Measurements from ENCODE around the gene TERF2IP. TPM values are rescaled to one million over a fixed set of nuclear protein-coding genes. Genes with fewer than 3 reads are reported as not detected.
A peak's percentile ranks its signal among the peaks of the same experiment; 100 is the strongest.

The TERF2IP gene
- total RNA-seq, 1 donor from 2014 or later, result 32.3 TPM

- no peak for DNase-seq (ENCODE audit: low read depth in 2 of 2)
Measured at GRCh38 chr16:75640598-75640997, 7.0 kb upstream of the TERF2IP start.

DNA sequence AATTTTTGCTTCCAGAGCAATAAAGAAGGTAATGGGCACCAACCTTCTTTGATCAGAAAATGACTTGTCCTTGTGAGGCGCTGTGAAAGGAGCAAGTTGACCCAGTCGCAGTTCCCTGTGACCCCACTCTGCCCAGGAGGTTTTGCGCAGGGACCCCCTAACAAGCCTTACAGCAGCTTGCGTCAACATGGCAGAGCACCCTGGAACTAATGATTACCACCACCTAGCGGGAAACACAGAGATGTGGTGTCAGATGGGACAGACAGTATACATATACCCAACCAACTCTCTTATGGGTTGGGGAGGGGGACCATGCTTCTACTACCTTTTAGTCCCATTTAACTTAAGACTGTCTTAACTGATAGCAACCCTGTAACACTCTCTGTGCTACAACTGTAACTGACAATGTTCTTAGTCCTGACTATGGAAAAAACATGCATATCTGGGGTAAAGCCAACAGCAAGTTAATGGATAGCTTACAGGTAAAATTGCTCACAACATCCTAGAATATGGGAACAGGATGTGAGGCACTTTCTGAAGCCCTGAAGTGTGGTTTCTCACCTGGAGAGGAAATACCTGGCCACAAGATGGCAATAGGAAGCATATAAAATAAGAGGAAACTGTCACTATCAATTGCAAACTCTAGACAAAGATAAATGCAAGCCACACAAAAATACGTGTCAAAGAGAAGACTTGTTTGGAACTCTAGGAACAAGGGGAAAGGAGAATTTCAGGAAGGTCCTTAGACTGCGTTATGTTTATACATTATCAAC is 3.1 kb upstream of the TERF2IP start:
- no peak for DNase-seq (ENCODE audit: low read depth in 2 of 2)

DNA sequence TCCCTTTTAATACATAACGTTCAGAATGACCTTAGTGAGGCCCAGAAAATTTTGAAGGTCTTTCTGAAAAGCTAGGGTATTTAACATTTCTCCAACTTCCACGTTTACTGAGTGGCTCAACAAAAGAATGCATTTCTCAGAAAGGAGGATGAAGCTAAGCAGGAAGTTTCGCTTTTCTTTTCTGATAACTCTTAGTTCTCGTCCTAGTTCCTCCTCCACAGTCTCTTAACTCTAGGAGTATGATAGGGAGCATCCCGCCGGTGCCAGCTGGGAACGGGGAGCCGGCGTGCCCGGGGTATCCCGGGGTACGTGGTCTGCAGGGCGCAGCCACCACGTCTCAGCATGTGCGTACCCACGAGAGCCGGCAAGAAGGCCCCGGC is 471 bp upstream of the TERF2IP start:
- no peak for DNase-seq (ENCODE audit: low read depth in 2 of 2)

DNA sequence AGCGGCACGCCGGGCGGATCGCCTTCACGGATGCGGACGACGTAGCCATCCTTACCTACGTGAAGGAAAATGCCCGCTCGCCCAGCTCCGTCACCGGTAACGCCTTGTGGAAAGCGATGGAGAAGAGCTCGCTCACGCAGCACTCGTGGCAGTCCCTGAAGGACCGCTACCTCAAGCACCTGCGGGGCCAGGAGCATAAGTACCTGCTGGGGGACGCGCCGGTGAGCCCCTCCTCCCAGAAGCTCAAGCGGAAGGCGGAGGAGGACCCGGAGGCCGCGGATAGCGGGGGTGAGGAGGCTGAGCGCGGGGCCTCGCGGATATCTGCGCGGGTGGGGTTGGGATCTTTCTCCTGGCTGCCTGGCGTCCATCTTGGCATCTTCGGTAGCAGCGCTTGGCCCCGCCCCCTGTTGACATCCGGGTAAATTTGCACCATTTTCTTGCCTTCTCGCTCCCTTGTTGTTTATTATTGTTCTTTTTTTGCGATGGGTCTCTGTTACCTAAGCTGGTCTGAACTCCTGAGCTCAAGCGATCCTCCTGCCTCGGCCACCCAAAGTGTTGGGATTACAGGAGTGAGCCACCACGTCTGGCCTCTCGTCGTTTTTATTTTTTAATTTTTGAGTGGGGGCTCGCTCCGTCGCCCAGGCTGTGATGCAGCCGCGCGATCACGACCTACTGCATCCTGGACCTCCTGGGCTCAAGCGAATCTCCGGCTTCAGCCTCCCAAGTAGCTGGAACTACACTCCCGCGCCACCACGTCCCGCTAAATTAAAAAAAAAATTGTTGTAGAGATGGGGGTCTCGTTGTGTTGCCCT is 898 bp downstream of the TERF2IP start:
- DNase-seq (ENCODE audit: low read depth in 2 of 2), result peak; percentile 34 to 78

GRCh38 chr16:75653922-75654321 is 6.3 kb downstream of the TERF2IP start:
- DNase-seq (ENCODE audit: low read depth in 2 of 2), result no peak

- no peak for DNase-seq (ENCODE audit: low read depth in 2 of 2)
Measured at GRCh38 chr16:75658175-75658574, 10.6 kb downstream of the TERF2IP start.

DNA sequence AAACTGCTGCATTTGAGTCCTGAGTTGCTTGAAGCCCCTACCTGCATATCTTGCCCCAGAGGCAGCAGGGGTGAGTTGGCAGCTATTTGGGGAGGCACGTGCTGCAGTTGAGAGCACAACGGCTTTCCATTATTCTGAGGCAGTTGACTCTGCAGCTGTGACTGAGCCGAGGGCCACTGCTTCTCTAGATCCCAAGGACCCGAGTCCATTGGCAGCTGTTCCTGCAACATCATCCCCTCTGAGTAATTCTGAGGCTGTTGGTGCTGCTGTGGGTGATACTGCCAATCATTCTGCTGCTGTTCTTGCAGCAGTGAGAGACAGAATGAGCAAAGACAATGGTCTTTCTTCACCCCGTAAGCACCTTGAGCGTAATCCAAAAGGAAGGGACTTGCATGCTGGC is 12.7 kb downstream of the TERF2IP start:
- no peak for DNase-seq (ENCODE audit: low read depth in 2 of 2)

DNA sequence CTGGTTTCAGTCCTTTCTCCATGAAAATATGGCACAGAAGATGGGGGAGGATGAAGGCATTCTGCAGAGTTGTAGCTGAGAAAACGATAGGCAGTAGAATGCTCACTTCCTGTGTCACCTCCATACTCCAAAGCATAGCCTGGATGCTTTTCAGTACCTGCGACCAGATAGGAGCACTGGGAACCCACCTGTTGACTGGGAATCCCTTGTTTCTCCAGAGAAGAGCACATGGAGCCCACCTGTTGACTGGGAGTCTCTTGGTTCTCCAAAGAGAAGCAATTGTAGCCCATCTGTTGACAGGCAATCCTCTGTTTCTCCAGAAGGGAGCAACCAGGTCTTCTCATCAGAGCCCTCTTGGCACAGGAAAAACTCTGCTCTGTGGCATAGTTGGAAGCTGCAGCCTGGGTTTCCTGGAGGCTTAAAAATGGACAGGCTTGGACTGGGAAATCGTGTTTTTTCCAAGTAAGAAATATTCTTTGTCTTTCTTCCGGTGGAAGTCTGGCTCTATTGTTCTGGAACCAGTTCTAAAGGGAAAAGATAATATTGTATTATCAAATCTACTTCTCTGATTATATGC is 13.2 kb downstream of the TERF2IP start:
- DNase-seq (ENCODE audit: low read depth in 2 of 2), result peak; percentile 34 to 63

DNA sequence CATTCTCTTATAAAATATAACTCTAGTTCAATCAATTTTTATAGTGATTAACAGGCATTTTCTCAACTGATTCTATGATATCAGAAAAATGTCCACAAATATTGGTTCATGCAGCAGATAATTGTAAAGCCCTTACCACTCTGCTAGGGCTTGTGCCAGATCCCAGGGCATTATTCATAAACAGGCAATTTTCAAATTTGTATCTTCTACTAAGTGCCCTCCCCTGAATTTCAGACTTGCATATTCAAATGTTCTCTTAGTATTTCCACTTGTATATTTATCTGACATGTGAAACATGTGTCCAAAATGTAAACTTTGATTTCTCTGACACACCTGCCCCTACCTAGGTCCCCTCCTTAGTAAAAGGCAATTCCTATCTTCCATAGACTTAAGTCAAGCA is 19.9 kb downstream of the TERF2IP start:
- no peak for DNase-seq (ENCODE audit: low read depth in 2 of 2)

DNA sequence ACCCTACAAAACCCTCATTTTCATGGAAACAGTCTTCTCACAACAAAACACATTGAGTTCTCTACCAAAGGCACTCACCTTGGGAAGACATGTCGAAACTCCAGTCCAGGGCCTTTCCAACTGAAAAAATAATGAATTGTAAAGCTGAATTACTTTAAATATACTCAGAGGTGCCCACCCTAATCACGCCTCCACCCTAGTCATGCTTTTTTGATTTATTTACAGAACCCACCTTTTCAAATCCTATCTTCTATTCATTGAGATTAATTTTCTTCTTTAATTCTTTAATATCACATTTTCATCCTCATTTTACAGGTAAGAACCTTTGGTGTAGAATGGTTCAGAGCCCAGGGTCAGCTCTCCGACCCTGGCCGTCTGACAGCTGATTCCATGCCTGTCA is 29.3 kb downstream of the TERF2IP start, which contains the start of gene CPHXL2:
Gene CPHXL2 (minus strand): TSS at position 101 of the 400 bp plus-strand sequence. CDS start 10 bp downstream, at position 91.
- DNase-seq (ENCODE audit: low read depth in 2 of 2), result no peak

- peak; percentile 52 to 58 for DNase-seq (ENCODE audit: low read depth in 2 of 2)
Measured at GRCh38 chr16:75679366-75679765, 31.8 kb downstream of the TERF2IP start.

DNA sequence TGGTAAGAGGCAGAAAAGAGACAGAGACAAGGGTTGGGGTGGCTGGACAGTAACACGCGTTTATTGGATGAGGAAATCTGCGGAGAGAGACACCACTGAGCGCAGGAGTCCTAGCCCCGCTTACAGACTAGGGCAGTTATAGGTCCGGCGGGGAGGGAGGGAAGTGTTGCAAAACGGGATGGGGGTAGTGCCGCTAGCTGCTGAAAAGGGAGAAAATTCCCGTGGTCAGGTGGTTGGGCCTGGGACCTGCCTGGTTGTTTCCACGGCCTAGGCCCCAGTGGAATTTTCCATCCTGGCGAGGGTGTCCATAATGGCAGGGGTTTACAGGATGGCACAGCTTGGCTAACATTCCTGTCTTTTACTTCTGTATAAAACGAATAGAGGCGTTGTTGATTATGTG is 34.7 kb downstream of the TERF2IP start:
- DNase-seq (ENCODE audit: low read depth in 2 of 2), result no peak

DNA sequence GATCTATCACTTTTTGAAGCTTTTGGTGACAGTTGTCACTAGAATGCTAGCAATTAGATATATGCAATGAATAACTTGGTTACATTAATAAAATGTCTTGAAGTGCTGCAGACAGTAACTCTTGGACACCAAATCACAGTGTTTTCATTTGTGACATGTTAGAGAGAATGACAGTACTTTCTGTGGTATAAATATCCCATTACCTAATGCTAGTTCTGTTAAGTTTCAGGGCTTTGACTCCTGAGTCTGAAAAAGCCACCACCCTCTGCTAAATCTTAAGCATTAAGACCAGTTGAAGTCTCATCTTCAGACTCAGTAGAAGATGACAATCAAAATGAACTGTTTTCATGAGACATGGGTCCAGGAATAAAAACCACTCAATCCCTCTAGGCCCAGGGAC is 39.8 kb downstream of the TERF2IP start:
- DNase-seq (ENCODE audit: low read depth in 2 of 2), result no peak

DNA sequence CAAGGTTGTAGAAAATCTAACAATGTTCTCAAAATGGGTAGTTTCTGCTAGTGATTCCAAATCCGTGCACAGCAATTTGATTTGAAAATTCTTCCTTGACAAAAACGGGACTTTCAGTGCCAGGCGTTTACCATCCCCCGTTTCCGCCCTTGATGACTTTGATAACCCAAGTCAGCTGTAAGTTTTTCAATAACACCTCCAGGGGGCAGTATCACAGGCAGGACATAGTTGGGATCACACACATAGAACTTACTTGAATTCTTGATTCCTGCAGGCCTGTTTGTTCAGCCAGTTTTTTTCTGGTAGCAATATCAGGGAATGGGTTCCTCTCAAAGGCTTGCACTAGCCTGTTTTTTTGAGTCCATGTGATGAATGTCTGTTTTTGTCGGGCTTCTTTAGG is 48.1 kb downstream of the TERF2IP start:
- no peak for DNase-seq (ENCODE audit: low read depth in 2 of 2)

DNA sequence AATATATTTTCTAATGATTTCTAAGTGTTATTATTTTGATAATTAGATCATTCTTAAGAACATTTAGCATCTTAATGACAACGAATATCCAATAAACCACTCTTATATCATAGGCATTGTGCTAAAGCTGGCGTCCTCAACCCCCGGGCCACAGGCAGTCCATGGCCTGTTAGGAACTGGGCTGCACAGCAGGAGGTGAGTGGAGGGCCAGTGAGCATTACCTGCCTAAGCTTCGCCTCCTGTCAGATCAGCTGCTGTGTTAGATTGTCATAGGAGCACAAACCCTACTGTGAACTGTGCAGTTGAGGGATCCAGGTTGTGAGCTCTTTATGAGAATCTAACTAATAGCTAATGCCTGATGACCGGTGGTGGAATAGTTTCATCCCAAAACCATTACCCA is 50.0 kb downstream of the TERF2IP start:
- DNase-seq (ENCODE audit: low read depth in 2 of 2), result no peak

DNA sequence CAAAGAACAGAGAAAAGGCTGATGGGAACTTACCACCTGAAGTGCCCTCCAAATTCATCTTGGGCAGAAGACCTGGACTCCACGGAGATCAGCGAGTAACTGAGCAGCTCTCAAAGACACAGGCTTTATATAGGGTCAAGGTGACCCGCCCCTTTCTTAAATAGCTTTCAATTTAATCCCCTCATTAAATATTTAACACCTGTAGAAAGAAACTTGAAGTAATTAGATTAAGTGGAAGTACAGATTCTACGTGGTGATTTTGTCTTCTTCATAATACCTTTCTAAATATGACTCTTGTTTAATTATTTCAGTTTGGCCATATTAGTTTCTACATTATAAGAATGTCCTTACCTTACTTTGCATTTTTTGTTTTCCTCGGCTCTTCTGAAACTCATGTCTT is 53.8 kb downstream of the TERF2IP start, which contains the start of gene DUXB:
Gene DUXB (minus strand): TSS at position 101 of the 400 bp plus-strand sequence. CDS start 43 bp downstream, at position 58.
- no peak for DNase-seq (ENCODE audit: low read depth in 2 of 2)

- DNase-seq (ENCODE audit: low read depth in 2 of 2), result no peak
Measured at GRCh38 chr16:75702242-75702641, 54.7 kb downstream of the TERF2IP start.

GRCh38 chr16:75703306-75703705 is 55.7 kb downstream of the TERF2IP start:
- no peak for DNase-seq (ENCODE audit: low read depth in 2 of 2)

All from dermis microvascular lymphatic vessel endothelial cell (primary cell).